ENCODE data around the gene RAB3GAP2.
"Not testable (repeated sequence)": the region's sequence is repeated elsewhere in the genome, so short reads cannot be mapped to it uniquely, and the experiment has no call there.

- TF ChIP-seq EZH2 (IDR thresholded peaks at IDR 0.05; ENCODE audit: insufficient read depth, poor library complexity, severe bottlenecking); EZH2phosphoT487 (IDR thresholded peaks at IDR 0.05; ENCODE audit: insufficient read depth, low read depth): not testable (repeated sequence)
These were observed 159.7 kb downstream of the RAB3GAP2 start for GRCh38 chr1:220112600-220112999.

All from GM23248 (cell line).